Karpas-422 (cell line): ENCODE measurements around the gene FANCD2. TPM values are rescaled to one million over a fixed set of nuclear protein-coding genes. Genes with fewer than 3 reads are reported as not detected.
A peak's percentile ranks its signal among the peaks of the same experiment; 100 is the strongest.
"Not testable (repeated sequence)": the region's sequence is repeated elsewhere in the genome, so short reads cannot be mapped to it uniquely, and the experiment has no call there.

ENCODE experiments used
- DNase-seq: peaks from one replicate; pipeline ENCODE4 v3.0.0-alpha.2; 2015
- H2AFZ ChIP-seq: fragments of 200-600 bp; sonication (generic); 2 replicates; pipeline ENCODE4 v1.6.1; 2014; ENCODE audit warnings: antibody characterized with exemption, low read length, mixed read lengths
- H3K27ac ChIP-seq: fragments of 200-600 bp; sonication (generic); 2 replicates; pipeline ENCODE4 v1.5.1; 2014; ENCODE audit warnings: mild to moderate bottlenecking, low read length, moderate library complexity
- H3K27me3 ChIP-seq: fragments of 200-600 bp; sonication (generic); 2 replicates; pipeline ENCODE4 v1.6.1; 2014; ENCODE audit warnings: low read length, mixed read lengths
- H3K36me3 ChIP-seq: fragments of 200-600 bp; sonication (generic); 2 replicates; pipeline ENCODE4 v1.6.1; 2014; ENCODE audit warnings: low read length, mixed read lengths; ENCODE audit not compliant: insufficient read depth
- H3K4me1 ChIP-seq: fragments of 200-600 bp; sonication (generic); 2 replicates; pipeline ENCODE4 v1.6.1; 2014; ENCODE audit warnings: mild to moderate bottlenecking, low read length, mixed read lengths
- H3K4me2 ChIP-seq: fragments of 200-600 bp; sonication (generic); 2 replicates; pipeline ENCODE4 v1.6.1; 2014; ENCODE audit warnings: low read length, low read depth, mild to moderate bottlenecking; ENCODE audit not compliant: poor library complexity, severe bottlenecking
- H3K4me3 ChIP-seq: fragments of 200-600 bp; sonication (generic); 2 replicates; pipeline ENCODE4 v1.5.1; 2014; ENCODE audit warnings: mild to moderate bottlenecking, antibody characterized with exemption, low read length, mixed read lengths
- H3K79me2 ChIP-seq: fragments of 200-600 bp; sonication (generic); 2 replicates; pipeline ENCODE4 v1.6.1; 2014; ENCODE audit warnings: mild to moderate bottlenecking, low read length, mixed read lengths
- H3K9ac ChIP-seq: fragments of 200-600 bp; sonication (generic); 2 replicates; pipeline ENCODE4 v1.6.0; 2014; ENCODE audit warnings: low read length
- H3K9me2 ChIP-seq: fragments of 200-600 bp; sonication (generic), shearing (Covaris generic); replicated peaks from 2 replicates; pipeline ENCODE4 v1.6.0; 2014; ENCODE audit warnings: mild to moderate bottlenecking, low read length, moderate library complexity; ENCODE audit not compliant: insufficient read depth
- H3K9me3 ChIP-seq: fragments of 300-700, 200-600 bp; sonication (generic); 2 replicates; pipeline ENCODE4 v1.6.1; 2014; ENCODE audit warnings: low read length, mixed read lengths
- H4K20me1 ChIP-seq: fragments of 200-600 bp; sonication (generic); 2 replicates; pipeline ENCODE4 v1.6.1; 2014; ENCODE audit warnings: mild to moderate bottlenecking, antibody characterized with exemption, low read length, low read depth; ENCODE audit not compliant: insufficient read depth
- total RNA-seq: library from RNA; depleted of rRNA; stranded (reverse); fragments of >200 nt; shearing (Covaris generic); gene quantifications from 2 replicates; pipeline ENCODE4 v1.2.3, GENCODE V29; 2014; ENCODE audit warnings: low replicate concordance

The FANCD2 gene
- total RNA-seq, 1 experiment from 2014 or later = 67.8 TPM

DNA sequence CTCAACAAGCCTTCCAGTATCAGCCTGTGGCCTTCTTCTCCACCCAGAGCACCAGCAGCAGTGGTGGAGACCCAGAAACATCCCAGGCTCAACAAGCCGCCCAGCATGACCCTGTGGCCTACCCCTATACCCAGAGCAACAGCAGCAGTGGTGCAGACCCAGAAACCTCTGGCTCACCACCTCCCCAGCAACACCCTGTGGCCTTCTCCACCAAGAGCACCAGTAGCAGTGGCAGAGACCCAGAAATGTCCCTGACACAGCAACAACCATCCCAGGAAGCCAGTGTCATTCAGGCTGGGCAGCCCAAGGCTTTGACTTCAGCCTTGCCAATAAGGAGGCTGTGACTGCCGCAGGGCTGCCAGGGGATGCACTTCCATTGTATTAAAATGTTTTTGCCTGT is 23.3 kb upstream of the FANCD2 start:
- Histone ChIP-seq H3K9me3 (no peaks in the 10 kb centered on the region), H3K79me2 (peaks cover 7% of the 10 kb centered on the region), H3K9ac (no peak overlapping the region), H4K20me1 (0 out of 2 replicates have a peak, but pooled peaks cover 19% of the 10 kb centered on the region), H3K36me3 (peaks cover 28% of the 10 kb centered on the region), H3K4me2 (no peak overlapping the region), H2AFZ (no peak overlapping the region), H3K4me1 (peaks cover 18% of the 10 kb centered on the region), H3K27me3 (no peaks in the 10 kb centered on the region), H3K9me2 (no peaks in the 10 kb centered on the region), H3K4me3 (no peak overlapping the region), H3K27ac (no peak overlapping the region)
- DNase-seq = no peak

DNA sequence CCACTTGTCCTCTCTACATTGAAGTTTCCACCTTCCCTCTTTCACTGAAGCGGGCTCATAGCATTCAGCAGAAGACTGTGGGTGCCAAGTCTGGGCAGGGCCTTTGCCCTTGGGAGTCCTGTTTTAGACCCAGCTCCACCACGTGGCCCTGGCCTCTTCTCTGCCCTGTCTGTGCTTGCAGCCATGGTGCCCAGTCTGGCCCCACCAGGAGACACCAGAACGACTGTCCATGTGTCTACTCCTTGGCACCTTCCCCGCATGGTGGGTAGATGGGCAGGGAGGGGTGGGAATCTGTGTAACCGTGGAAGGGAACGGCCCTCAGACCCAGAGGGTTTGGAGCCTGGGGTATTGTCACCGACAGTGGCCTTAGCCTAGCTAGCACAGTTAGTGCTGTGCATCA is 21.7 kb upstream of the FANCD2 start:
- DNase-seq = no peak
- Histone ChIP-seq H3K4me1 (peaks cover 30% of the 10 kb centered on the region), H4K20me1 (peaks cover 11% of the 10 kb centered on the region; the same call in 1 of the 2 replicates), H3K36me3 (peaks cover 20% of the 10 kb centered on the region), H3K27me3 (no peaks in the 10 kb centered on the region), H3K79me2 (peaks cover 4% of the 10 kb centered on the region), H3K9me2 (no peaks in the 10 kb centered on the region), H3K9me3 (no peaks in the 10 kb centered on the region), H3K27ac (no peak overlapping the region), H2AFZ (no peak overlapping the region), H3K4me3 (no peak overlapping the region), H3K9ac (no peak overlapping the region), H3K4me2 (no peak overlapping the region)

DNA sequence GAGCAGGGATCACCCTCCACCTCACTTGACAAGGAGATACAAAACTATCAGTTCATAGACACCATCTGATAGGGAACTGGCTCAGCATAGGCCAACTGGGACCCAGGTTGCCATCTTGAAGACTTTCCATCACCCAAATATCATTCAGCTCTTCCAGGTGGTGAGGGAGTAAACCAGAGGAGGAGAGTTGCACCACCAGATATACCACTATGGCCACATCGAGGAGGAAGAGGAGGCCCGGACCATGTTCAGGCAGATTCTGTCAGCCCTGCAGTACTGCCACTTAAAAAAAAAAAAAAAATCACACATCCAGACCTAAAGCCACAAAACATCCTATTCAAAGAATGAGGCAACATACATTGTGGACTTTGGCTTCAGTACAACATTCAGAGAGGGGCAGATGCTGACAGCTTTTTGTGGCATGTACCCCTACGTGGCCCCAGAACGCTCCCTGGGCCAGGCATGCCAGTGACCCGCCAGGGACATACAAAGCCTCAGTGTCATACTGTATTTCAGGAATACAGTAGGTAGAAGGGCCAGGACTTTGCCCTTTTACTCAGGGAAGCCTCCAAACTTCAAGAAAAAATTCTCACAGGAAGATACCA is 21.2 kb upstream of the FANCD2 start:
- H3K4me3 ChIP-seq = no peak overlapping the region
- no peak overlapping the region for H3K9ac ChIP-seq
- H3K79me2 ChIP-seq = peaks cover 4% of the 10 kb centered on the region
- H3K27ac ChIP-seq = no peak overlapping the region
- peaks cover 13% of the 10 kb centered on the region; the same call in 1 of the 2 replicates for H4K20me1 ChIP-seq
- H3K9me3 ChIP-seq = no peaks in the 10 kb centered on the region
- peaks cover 31% of the 10 kb centered on the region for H3K4me1 ChIP-seq
- H3K9me2 ChIP-seq = no peaks in the 10 kb centered on the region
- no peak overlapping the region for H3K4me2 ChIP-seq
- H3K27me3 ChIP-seq = no peaks in the 10 kb centered on the region
- peaks cover 16% of the 10 kb centered on the region for H3K36me3 ChIP-seq
- H2AFZ ChIP-seq = no peak overlapping the region
- peak; percentile 43 for DNase-seq

- H3K9me3 ChIP-seq = no peaks in the 10 kb centered on the region
- no peaks in the 10 kb centered on the region for H3K9me2 ChIP-seq
- H3K4me1 ChIP-seq = peaks cover 38% of the 10 kb centered on the region
- no peak overlapping the region for H3K9ac ChIP-seq
- DNase-seq = no peak
- peaks cover 13% of the 10 kb centered on the region; the same call in 1 of the 2 replicates for H4K20me1 ChIP-seq
- H3K4me2 ChIP-seq = no peak overlapping the region
- no peak overlapping the region for H3K4me3 ChIP-seq
- no peaks in the 10 kb centered on the region for H3K79me2 ChIP-seq
- no peak overlapping the region for H2AFZ ChIP-seq
- no peaks in the 10 kb centered on the region for H3K27me3 ChIP-seq
- H3K27ac ChIP-seq = no peak overlapping the region
- peaks cover 8% of the 10 kb centered on the region; the same call in 1 of the 2 replicates for H3K36me3 ChIP-seq
These were observed 20.0 kb upstream of the FANCD2 start for GRCh38 chr3:10006048-10006761.

DNA sequence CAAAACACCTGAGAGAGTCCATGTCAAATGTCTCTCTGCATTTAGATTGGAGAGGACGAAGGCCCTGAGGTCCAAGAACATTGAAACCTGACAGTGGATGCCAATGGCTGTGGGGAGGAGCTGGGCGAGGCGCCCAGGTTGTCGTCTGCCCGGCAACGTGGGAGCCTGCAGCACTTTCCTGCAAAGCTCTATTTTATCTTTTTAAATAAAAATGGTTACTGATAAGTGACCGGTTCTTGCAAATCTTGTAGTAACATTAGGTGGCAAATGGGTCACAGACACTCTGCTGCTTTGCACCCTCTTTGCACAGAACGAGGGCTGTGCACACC is 19.5 kb upstream of the FANCD2 start:
- no peak for DNase-seq
- Histone ChIP-seq H3K36me3 (peaks cover 8% of the 10 kb centered on the region; the same call in 1 of the 2 replicates), H2AFZ (no peak overlapping the region), H3K27ac (no peak overlapping the region), H4K20me1 (peaks cover 13% of the 10 kb centered on the region; the same call in 1 of the 2 replicates), H3K4me2 (no peak overlapping the region), H3K79me2 (no peaks in the 10 kb centered on the region), H3K4me1 (peaks cover 41% of the 10 kb centered on the region), H3K4me3 (no peak overlapping the region), H3K9me3 (no peaks in the 10 kb centered on the region), H3K9me2 (no peaks in the 10 kb centered on the region), H3K27me3 (no peaks in the 10 kb centered on the region), H3K9ac (no peak overlapping the region)

GRCh38 chr3:10007126-10007782 is 19.0 kb upstream of the FANCD2 start:
- no peak overlapping the region for H3K4me2 ChIP-seq
- H3K9me2 ChIP-seq = no peaks in the 10 kb centered on the region
- H3K9ac ChIP-seq = no peak overlapping the region
- H4K20me1 ChIP-seq = peaks cover 13% of the 10 kb centered on the region; the same call in 1 of the 2 replicates
- H3K27me3 ChIP-seq = no peaks in the 10 kb centered on the region
- no peaks in the 10 kb centered on the region for H3K9me3 ChIP-seq
- no peak overlapping the region for H2AFZ ChIP-seq
- peaks cover 41% of the 10 kb centered on the region for H3K4me1 ChIP-seq
- peaks cover 8% of the 10 kb centered on the region; the same call in 1 of the 2 replicates for H3K36me3 ChIP-seq
- no peaks in the 10 kb centered on the region for H3K79me2 ChIP-seq
- H3K27ac ChIP-seq = no peak overlapping the region
- no peak for DNase-seq
- no peak overlapping the region for H3K4me3 ChIP-seq

GRCh38 chr3:10008216-10008587 is 18.0 kb upstream of the FANCD2 start:
- peaks cover 13% of the 10 kb centered on the region; the same call in 1 of the 2 replicates for H4K20me1 ChIP-seq
- H3K27ac ChIP-seq, H2AFZ ChIP-seq, H3K36me3 ChIP-seq, DNase-seq, H3K79me2 ChIP-seq, H3K9me2 ChIP-seq, H3K27me3 ChIP-seq, H3K9me3 ChIP-seq: not testable (repeated sequence)
- peak overlapping the region; percentile 65; the same call in 1 of the 2 replicates for H3K4me3 ChIP-seq
- H3K4me2 ChIP-seq = peak overlapping the region; percentile 80
- H3K4me1 ChIP-seq = peaks cover 41% of the 10 kb centered on the region
- H3K9ac ChIP-seq = peak overlapping the region; percentile 55; the same call in 1 of the 2 replicates
